Measurements from ENCODE around the gene RERG.

GRCh38 chr12:15227004-15227679 is 5.9 kb upstream of the RERG start:
- TF ChIP-seq EZH2 (IDR thresholded peaks at IDR 0.05; ENCODE audit: insufficient read depth, poor library complexity, severe bottlenecking) = no peak
- no peak for TF ChIP-seq EZH2phosphoT487 (IDR thresholded peaks at IDR 0.05; ENCODE audit: insufficient read depth, low read depth)
